Cardiac muscle cell (in vitro differentiated cells and primary cell): ENCODE data around the gene EME2. TPM values are rescaled to one million over a fixed set of nuclear protein-coding genes. Genes with fewer than 3 reads are reported as not detected.

Experiments
- DNase-seq, 2 donors: peaks; one replicate each; pipeline versions ENCODE4 v3.0.0 to v3.0.0-alpha.2; 2010 to 2017; ENCODE audit warnings: low read depth in 1 of 2, low spot score in 1 of 2
- H3K27ac ChIP-seq: fragments of 200-600 bp; sonication (generic); 2 replicates; pipeline ENCODE4 v1.5.1; 2016
- H3K27me3 ChIP-seq: fragments of 200-600 bp; sonication (generic); 2 replicates; pipeline ENCODE4 v1.6.0; 2016; ENCODE audit warnings: control low read depth
- H3K36me3 ChIP-seq: fragments of 200-600 bp; sonication (generic); 2 replicates; pipeline ENCODE4 v1.5.1; 2016; ENCODE audit warnings: control low read depth
- H3K4me1 ChIP-seq: fragments of 200-600 bp; sonication (generic); 2 replicates; pipeline ENCODE4 v1.8.1; 2017; ENCODE audit warnings: low read depth, mild to moderate bottlenecking, mixed run types
- H3K4me3 ChIP-seq: fragments of 200-600 bp; sonication (generic); 2 replicates; pipeline ENCODE4 v1.5.1; 2016; ENCODE audit warnings: mild to moderate bottlenecking
- H3K9me3 ChIP-seq: fragments of 200-600 bp; sonication (generic); 2 replicates; pipeline ENCODE4 v1.5.1; 2017; ENCODE audit warnings: low read depth, mild to moderate bottlenecking, control low read depth
- CTCF ChIP-seq: IDR thresholded peaks from 2 replicates; pipeline ENCODE4 v1.5.1; 2012; ENCODE audit warnings: low read depth, mild to moderate bottlenecking, low read length
- polyA plus RNA-seq: library from polyadenylated mRNA; unstranded; fragments of >200 nt; fragmentation: Nextera tagmentation; extraction: Ambion mirVana; gene quantifications from 2 replicates; pipeline ENCODE4 v1.2.1, GENCODE V29; 2016
- total RNA-seq: library from RNA; depleted of rRNA; stranded (reverse); fragments of >200 nt; gene quantifications from 2 replicates; pipeline ENCODE4 v1.2.3, GENCODE V29; 2016

Gene EME2
- total and polyA plus RNA-seq, 2 experiments from 2014 or later: 18.7 to 19.3 TPM

- no peaks in the 10 kb centered on the region for H3K9me3 ChIP-seq
- H3K27me3 ChIP-seq: no peaks in the 10 kb centered on the region
- H3K4me3 ChIP-seq: no peak overlapping the region
- H3K4me1 ChIP-seq: no peaks in the 10 kb centered on the region
- H3K36me3 ChIP-seq: peaks cover 16% of the 10 kb centered on the region
- H3K27ac ChIP-seq: no peak overlapping the region
- DNase-seq: no peak
- TF ChIP-seq CTCF: no peak
These were observed 18.4 kb upstream of the EME2 start for GRCh38 chr16:1754204-1754603.

- no peaks in the 10 kb centered on the region for H3K9me3 ChIP-seq
- no peaks in the 10 kb centered on the region for H3K27me3 ChIP-seq
- TF ChIP-seq CTCF: no peak
- no peak for DNase-seq
- no peak overlapping the region for H3K4me3 ChIP-seq
- H3K27ac ChIP-seq: no peak overlapping the region
- peaks cover 9% of the 10 kb centered on the region for H3K36me3 ChIP-seq
- H3K4me1 ChIP-seq: no peaks in the 10 kb centered on the region
These were observed 14.7 kb upstream of the EME2 start for GRCh38 chr16:1757714-1758461.

- Histone ChIP-seq H3K4me1 (no peaks in the 10 kb centered on the region), H3K36me3 (peaks cover 10% of the 10 kb centered on the region), H3K27me3 (no peaks in the 10 kb centered on the region), H3K27ac (no peak overlapping the region), H3K9me3 (no peaks in the 10 kb centered on the region), H3K4me3 (no peak overlapping the region)
- TF ChIP-seq CTCF: no peak
- DNase-seq: no peak
These were observed 13.7 kb upstream of the EME2 start for GRCh38 chr16:1758923-1759322.

GRCh38 chr16:1759511-1759910 lies 13.1 kb upstream of the EME2 start:
- no peaks in the 10 kb centered on the region for H3K4me1 ChIP-seq
- peaks cover 14% of the 10 kb centered on the region for H3K36me3 ChIP-seq
- no peaks in the 10 kb centered on the region for H3K9me3 ChIP-seq
- H3K27ac ChIP-seq: no peak overlapping the region
- H3K4me3 ChIP-seq: no peak overlapping the region
- DNase-seq: no peak
- TF ChIP-seq CTCF: no peak
- no peaks in the 10 kb centered on the region for H3K27me3 ChIP-seq

GRCh38 chr16:1760911-1761310 lies 11.7 kb upstream of the EME2 start:
- H3K27ac ChIP-seq: no peak overlapping the region
- no peak for DNase-seq
- H3K4me1 ChIP-seq: no peaks in the 10 kb centered on the region
- no peak for TF ChIP-seq CTCF
- H3K9me3 ChIP-seq: no peaks in the 10 kb centered on the region
- H3K4me3 ChIP-seq: no peak overlapping the region
- peaks cover 22% of the 10 kb centered on the region for H3K36me3 ChIP-seq
- no peaks in the 10 kb centered on the region for H3K27me3 ChIP-seq
